H9 (cell line): ENCODE data around the gene MAGEA11. TPM values are rescaled to one million over a fixed set of nuclear protein-coding genes. Genes with fewer than 3 reads are reported as not detected.
"Not testable (repeated sequence)": the region's sequence is repeated elsewhere in the genome, so short reads cannot be mapped to it uniquely, and the experiment has no call there.

ENCODE experiments used
- DNase-seq: peaks from one replicate; pipeline ENCODE4 v3.0.0-alpha.2; 2017
- H2AFZ ChIP-seq: one replicate; pipeline ENCODE4 v1.6.1; 2013; ENCODE audit warnings: mild to moderate bottlenecking, low read length, control low read depth, moderate library complexity
- H2AK5ac ChIP-seq: 2 replicates; pipeline ENCODE4 v1.6.1; 2013; ENCODE audit warnings: low read length, control low read depth, mixed read lengths; ENCODE audit not compliant: insufficient read length
- H2BK120ac ChIP-seq: one replicate; pipeline ENCODE4 v1.6.1; 2013; ENCODE audit warnings: low read depth, mild to moderate bottlenecking, low read length, control low read depth, inconsistent platforms; ENCODE audit not compliant: poor library complexity, severe bottlenecking
- H2BK12ac ChIP-seq: 2 replicates; pipeline ENCODE4 v1.6.1; 2013; ENCODE audit warnings: low read length, control low read depth, mixed read lengths, low read depth; ENCODE audit not compliant: insufficient read length
- H2BK15ac ChIP-seq: 2 replicates; pipeline ENCODE4 v1.6.1; 2013; ENCODE audit warnings: low read depth, low read length, control low read depth
- H2BK20ac ChIP-seq: one replicate; pipeline ENCODE4 v1.6.1; 2013; ENCODE audit warnings: low read depth, mild to moderate bottlenecking, low read length, control low read depth, inconsistent platforms; ENCODE audit not compliant: poor library complexity, severe bottlenecking
- H2BK5ac ChIP-seq: 2 replicates; pipeline ENCODE4 v1.6.1; 2013; ENCODE audit warnings: low read length, control low read depth, mixed read lengths; ENCODE audit not compliant: insufficient read length
- H3K14ac ChIP-seq: 2 replicates; pipeline ENCODE4 v1.6.1; 2013; ENCODE audit warnings: low read length, control low read depth; ENCODE audit not compliant: insufficient read depth
- H3K18ac ChIP-seq: 2 replicates; pipeline ENCODE4 v1.6.1; 2013; ENCODE audit warnings: low read depth, mild to moderate bottlenecking, mixed read lengths, low read length, control low read depth; ENCODE audit not compliant: insufficient read length
- H3K23ac ChIP-seq: 2 replicates; pipeline ENCODE4 v1.6.1; 2013; ENCODE audit warnings: low read length, control low read depth, mixed read lengths, low read depth; ENCODE audit not compliant: insufficient read length
- H3K23me2 ChIP-seq: 2 replicates; pipeline ENCODE4 v1.6.1; 2013; ENCODE audit warnings: low read depth, mild to moderate bottlenecking, mixed read lengths, low read length, control low read depth; ENCODE audit not compliant: insufficient read length, poor library complexity, severe bottlenecking
- H3K27ac ChIP-seq: 2 replicates; pipeline ENCODE4 v1.5.1; 2013; ENCODE audit warnings: low read length, control low read depth, mixed read lengths, low read depth; ENCODE audit not compliant: insufficient read length
- H3K27me3 ChIP-seq: 2 replicates; pipeline ENCODE4 v1.6.1; 2013; ENCODE audit warnings: low read length, control low read depth, inconsistent platforms; ENCODE audit not compliant: insufficient read depth
- H3K4ac ChIP-seq: 2 replicates; pipeline ENCODE4 v1.6.1; 2013; ENCODE audit warnings: low read depth, mild to moderate bottlenecking, control low read depth, inconsistent platforms, low read length, moderate library complexity
- H3K4me1 ChIP-seq: 2 replicates; pipeline ENCODE4 v1.6.1; 2013; ENCODE audit warnings: low read length, control low read depth, inconsistent platforms; ENCODE audit not compliant: insufficient read depth
- H3K4me2 ChIP-seq: 2 replicates; pipeline ENCODE4 v1.6.1; 2013; ENCODE audit warnings: low read length, control low read depth, mixed read lengths; ENCODE audit not compliant: insufficient read length, insufficient read depth
- H3K56ac ChIP-seq: 2 replicates; pipeline ENCODE4 v1.6.1; 2013; ENCODE audit warnings: low read depth, mild to moderate bottlenecking, mixed read lengths, low read length, control low read depth; ENCODE audit not compliant: insufficient read length
- H3K79me1 ChIP-seq: 2 replicates; pipeline ENCODE4 v1.6.1; 2013; ENCODE audit warnings: low read depth, mild to moderate bottlenecking, moderate library complexity, low read length, control low read depth, inconsistent platforms; ENCODE audit not compliant: insufficient read depth, poor library complexity, severe bottlenecking
- H3K79me2 ChIP-seq: 2 replicates; pipeline ENCODE4 v1.6.1; 2013; ENCODE audit warnings: low read length, control low read depth, inconsistent platforms; ENCODE audit not compliant: insufficient read depth
- H3K9ac ChIP-seq: 2 replicates; pipeline ENCODE4 v1.6.1; 2013; ENCODE audit warnings: low read length, control low read depth, mixed read lengths; ENCODE audit not compliant: insufficient read length; ENCODE audit errors: extremely low read depth
- H3K9me3 ChIP-seq: one replicate; pipeline ENCODE4 v1.6.1; 2013; ENCODE audit warnings: low read depth, low read length, inconsistent platforms; ENCODE audit not compliant: control insufficient read depth
- H3T11ph ChIP-seq: one replicate; pipeline ENCODE4 v1.6.1; 2013; ENCODE audit warnings: mild to moderate bottlenecking, low read length, control low read depth, inconsistent platforms
- H4K20me1 ChIP-seq: one replicate; pipeline ENCODE4 v1.6.1; 2013; ENCODE audit not compliant: control insufficient read depth, insufficient read length, insufficient read depth
- H4K5ac ChIP-seq: 2 replicates; pipeline ENCODE4 v1.6.1; 2013; ENCODE audit warnings: low read depth, mild to moderate bottlenecking, mixed read lengths, low read length, control low read depth; ENCODE audit not compliant: insufficient read length
- H4K8ac ChIP-seq: replicated peaks from 2 replicates; pipeline ENCODE4 v1.6.1; 2013; ENCODE audit warnings: low read length, control low read depth, mixed read lengths, low read depth; ENCODE audit not compliant: insufficient read length
- H4K91ac ChIP-seq: 2 replicates; pipeline ENCODE4 v1.6.1; 2013; ENCODE audit warnings: low read depth, mild to moderate bottlenecking, moderate library complexity, mixed read lengths, low read length, control low read depth; ENCODE audit not compliant: insufficient read length
- H3K27ac Mint-ChIP-seq, 3 experiments: 2 replicates in 2 of 3; 3 replicates in 1 of 3; pipeline ENCODE4 v1.8.0; 2020 to 2021; ENCODE audit warnings: mixed read lengths in 3 of 3, mild to moderate bottlenecking in 1 of 3, moderate library complexity in 1 of 3
- H3K27me3 Mint-ChIP-seq: 2 replicates; pipeline ENCODE4 v1.8.0; 2021; ENCODE audit warnings: low read depth, mild to moderate bottlenecking, moderate library complexity, mixed read lengths
- H3K36me3 Mint-ChIP-seq, 3 experiments: 2 replicates in 2 of 3; 3 replicates in 1 of 3; pipeline ENCODE4 v1.8.0; 2020 to 2021; ENCODE audit warnings: low read depth in 3 of 3, mixed read lengths in 3 of 3; ENCODE audit not compliant: insufficient read depth in 1 of 3
- H3K4me1 Mint-ChIP-seq, 2 experiments: 2 replicates each; pipeline ENCODE4 v1.8.0; 2020; ENCODE audit warnings: mixed read lengths in 2 of 2
- H3K4me3 Mint-ChIP-seq, 2 experiments: 2 replicates in 1 of 2; 3 replicates in 1 of 2; pipeline ENCODE4 v1.8.0; 2020 to 2021; ENCODE audit warnings: mild to moderate bottlenecking in 2 of 2, mixed read lengths in 2 of 2, moderate library complexity in 1 of 2
- H3K9me3 Mint-ChIP-seq, 2 experiments: 2 replicates in 1 of 2; 3 replicates in 1 of 2; pipeline ENCODE4 v1.8.0; 2020; ENCODE audit warnings: mild to moderate bottlenecking in 2 of 2, mixed read lengths in 2 of 2, moderate library complexity in 1 of 2
- WGBS: extraction: QIAGEN DNeasy Blood & Tissue Kit; methylation state at CpG from one replicate; pipeline ENCODE4 v1.1.7; 2013; ENCODE audit warnings: missing lambda C conversion rate, low lambda C conversion rate, mixed read lengths; ENCODE audit not compliant: insufficient read length; ENCODE audit errors: extremely low coverage; 5-methylcytosine and 5-hydroxymethylcytosine counted together
- total RNA-seq: library from RNA; stranded (reverse); gene quantifications from 2 replicates; pipeline ENCODE4 v1.2.1, GENCODE V29; 2021

MAGEA11 gene
- total RNA-seq, 1 experiment from 2014 or later, result not detected

DNA sequence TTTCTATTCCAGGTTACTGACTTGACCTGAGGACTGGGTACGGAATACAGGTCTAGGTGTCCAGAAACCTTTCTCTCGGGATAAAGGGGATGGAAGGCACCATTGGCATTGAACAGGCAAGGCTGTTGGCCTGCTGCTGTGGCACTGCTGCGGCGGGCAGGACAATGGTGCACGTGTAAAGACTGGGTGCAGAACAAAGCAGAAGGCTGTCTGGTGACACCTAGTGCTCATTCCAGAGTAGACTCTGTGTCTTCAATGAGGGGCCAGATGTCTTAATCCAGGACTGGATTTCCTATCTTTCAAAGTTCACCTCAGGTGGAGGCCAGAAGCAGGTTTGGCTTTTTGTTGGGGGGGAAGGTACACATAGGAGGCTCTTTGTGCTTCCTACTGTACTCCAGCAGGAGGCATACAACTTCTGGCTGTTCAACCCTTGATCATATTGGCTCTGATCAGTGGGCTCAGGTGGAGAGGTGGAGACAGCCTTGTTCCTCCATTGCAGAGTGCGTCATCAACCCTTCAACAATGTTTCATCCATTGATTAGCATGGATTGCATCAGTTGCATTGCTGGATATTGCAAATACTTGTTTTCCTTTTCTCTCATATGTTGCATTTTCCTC, 34.6 kb downstream of the MAGEA11 start:
- not testable (repeated sequence) for H3K9ac ChIP-seq, H3K79me1 ChIP-seq, H3K18ac ChIP-seq, H3K27ac ChIP-seq, H3T11ph ChIP-seq, H3K23me2 ChIP-seq, H2BK5ac ChIP-seq, H3K4ac ChIP-seq, H3K27ac Mint-ChIP-seq, H4K8ac ChIP-seq, H3K4me2 ChIP-seq, H2BK12ac ChIP-seq, H3K4me3 Mint-ChIP-seq, H3K36me3 Mint-ChIP-seq, H2AK5ac ChIP-seq, H3K79me2 ChIP-seq, H2BK20ac ChIP-seq, H3K14ac ChIP-seq, H3K4me1 ChIP-seq, H3K23ac ChIP-seq, H3K56ac ChIP-seq, H3K9me3 ChIP-seq, H2AFZ ChIP-seq, DNase-seq, H4K20me1 ChIP-seq, H3K27me3 Mint-ChIP-seq, H3K4me1 Mint-ChIP-seq, H2BK15ac ChIP-seq, H4K91ac ChIP-seq, H4K5ac ChIP-seq, H2BK120ac ChIP-seq, H3K27me3 ChIP-seq
- peaks cover 9 to 12% of the 10 kb centered on the region in 2 experiments for H3K9me3 Mint-ChIP-seq
- WGBS, result no CpG with 5 or more reads among the region's 6 CpGs
